Measurements from ENCODE around the gene INSM1. TPM values are rescaled to one million over a fixed set of nuclear protein-coding genes. Genes with fewer than 3 reads are reported as not detected.

INSM1 gene
- total RNA-seq, 1 donor from 2014 or later, result not detected

DNA sequence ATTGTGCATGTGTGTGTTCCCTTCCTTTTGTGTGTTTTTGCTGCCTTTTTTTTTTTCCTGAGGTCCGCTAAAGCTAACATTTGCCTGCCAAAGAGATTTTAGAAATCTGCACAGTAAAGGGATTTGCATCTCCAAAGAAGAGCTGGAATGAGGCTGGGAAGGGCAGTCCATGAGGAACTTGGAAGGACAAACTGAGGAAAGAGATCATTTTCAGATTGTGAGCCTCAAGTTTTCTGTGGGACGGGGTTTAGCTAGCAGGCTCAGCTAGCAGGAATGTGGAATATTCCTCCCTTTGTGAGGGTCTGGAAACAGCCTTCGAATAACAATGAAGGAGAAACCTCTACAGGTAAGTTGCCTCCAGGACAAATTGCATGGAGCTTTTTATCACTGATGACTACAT, 3.8 kb downstream of the INSM1 start:
- no peak for TF ChIP-seq CTCF (IDR thresholded peaks at IDR 0.05; ENCODE audit: insufficient read depth, low read length, poor library complexity, severe bottlenecking)
- peaks cover 74% of the 10 kb centered on the region for H3K27me3 ChIP-seq (ENCODE audit: control insufficient read depth, insufficient read depth, low read length)
- no peaks in the 10 kb centered on the region for H3K36me3 ChIP-seq (ENCODE audit: control insufficient read depth, insufficient read depth, low read length)
- H3K4me3 ChIP-seq (ENCODE audit: low read depth, low read length), result no peak overlapping the region
- no peak for DNase-seq (ENCODE audit: low read depth)

- H3K27me3 ChIP-seq (ENCODE audit: control insufficient read depth, insufficient read depth, low read length), result peaks cover 60% of the 10 kb centered on the region
- H3K36me3 ChIP-seq (ENCODE audit: control insufficient read depth, insufficient read depth, low read length), result no peaks in the 10 kb centered on the region
- DNase-seq (ENCODE audit: low read depth), result no peak
- TF ChIP-seq CTCF (IDR thresholded peaks at IDR 0.05; ENCODE audit: insufficient read depth, low read length, poor library complexity, severe bottlenecking), result no peak
- H3K4me3 ChIP-seq (ENCODE audit: low read depth, low read length), result no peak overlapping the region
Measured at GRCh38 chr20:20373091-20373571, 5.2 kb downstream of the INSM1 start.

- no peak overlapping the region for H3K4me3 ChIP-seq (ENCODE audit: low read depth, low read length)
- peaks cover 35% of the 10 kb centered on the region for H3K27me3 ChIP-seq (ENCODE audit: control insufficient read depth, insufficient read depth, low read length)
- no peaks in the 10 kb centered on the region for H3K36me3 ChIP-seq (ENCODE audit: control insufficient read depth, insufficient read depth, low read length)
- no peak for DNase-seq (ENCODE audit: low read depth)
- TF ChIP-seq CTCF (IDR thresholded peaks at IDR 0.05; ENCODE audit: insufficient read depth, low read length, poor library complexity, severe bottlenecking), result no peak
Measured at GRCh38 chr20:20375862-20376261, 8.0 kb downstream of the INSM1 start.

DNA sequence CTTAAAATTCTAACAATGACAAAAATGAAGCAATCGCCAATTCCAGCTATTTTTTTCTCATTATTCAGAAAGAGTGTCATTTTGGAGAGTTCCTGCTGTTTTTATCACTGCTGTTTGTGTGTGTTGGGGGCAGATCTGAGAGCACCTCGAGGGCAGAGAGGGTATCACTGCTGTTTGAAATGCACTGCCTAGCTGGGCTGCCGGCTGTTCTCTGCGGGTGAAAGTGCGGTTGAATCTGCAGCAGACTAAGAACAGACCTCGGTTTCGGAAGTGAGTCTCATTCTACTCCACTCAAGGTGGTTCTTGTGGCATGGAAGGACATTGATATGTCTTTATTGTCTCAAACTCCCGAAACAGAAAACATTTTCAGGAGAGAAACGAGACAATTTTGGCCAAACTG, 18.3 kb downstream of the INSM1 start:
- no peak for TF ChIP-seq CTCF (IDR thresholded peaks at IDR 0.05; ENCODE audit: insufficient read depth, low read length, poor library complexity, severe bottlenecking)
- no peak for DNase-seq (ENCODE audit: low read depth)
- Histone ChIP-seq H3K4me3 (ENCODE audit: low read depth, low read length) (no peak overlapping the region), H3K27me3 (ENCODE audit: control insufficient read depth, insufficient read depth, low read length) (no peaks in the 10 kb centered on the region), H3K36me3 (ENCODE audit: control insufficient read depth, insufficient read depth, low read length) (no peaks in the 10 kb centered on the region)

DNA sequence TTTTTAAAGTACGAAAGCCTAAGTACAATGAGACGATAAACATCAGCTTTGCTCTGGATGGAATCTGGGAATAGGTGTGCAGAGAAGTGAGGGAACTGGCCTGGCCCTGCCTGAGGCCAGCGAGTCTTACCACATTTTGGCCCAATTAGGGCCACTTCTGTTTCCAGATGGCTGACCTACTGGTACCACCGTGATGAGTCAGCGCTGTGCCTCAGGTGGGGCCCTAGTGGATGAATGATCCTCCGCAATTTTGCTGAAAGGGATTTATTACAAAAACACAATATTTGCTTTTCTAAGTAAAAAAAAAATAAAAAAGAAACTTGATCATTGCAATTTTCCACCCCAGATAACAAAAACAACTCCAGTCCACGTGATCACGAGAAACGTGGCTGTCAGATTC, 22.5 kb downstream of the INSM1 start:
- no peak for DNase-seq (ENCODE audit: low read depth)
- no peaks in the 10 kb centered on the region for H3K36me3 ChIP-seq (ENCODE audit: control insufficient read depth, insufficient read depth, low read length)
- no peak overlapping the region for H3K4me3 ChIP-seq (ENCODE audit: low read depth, low read length)
- H3K27me3 ChIP-seq (ENCODE audit: control insufficient read depth, insufficient read depth, low read length), result no peaks in the 10 kb centered on the region
- no peak for TF ChIP-seq CTCF (IDR thresholded peaks at IDR 0.05; ENCODE audit: insufficient read depth, low read length, poor library complexity, severe bottlenecking)

DNA sequence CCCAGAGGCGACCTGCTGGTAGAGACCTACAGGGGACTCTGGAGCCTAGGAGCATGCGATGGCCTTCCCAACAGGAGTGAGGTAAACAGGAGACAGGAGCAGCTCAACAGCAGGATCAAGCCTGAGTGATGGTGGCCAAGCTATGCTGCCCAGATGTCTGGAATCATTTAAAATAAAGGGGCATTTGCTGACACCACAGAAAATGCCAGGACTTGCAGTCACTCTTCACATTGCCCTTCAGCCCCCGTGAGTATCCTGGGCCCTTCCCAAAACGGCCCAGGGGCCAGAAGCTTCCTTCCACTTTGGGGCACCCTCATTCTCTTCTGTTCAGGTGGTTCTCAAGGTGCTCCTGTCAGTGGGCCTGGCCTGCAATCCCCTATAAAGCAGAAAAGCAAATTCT, 23.2 kb downstream of the INSM1 start:
- H3K27me3 ChIP-seq (ENCODE audit: control insufficient read depth, insufficient read depth, low read length), result no peaks in the 10 kb centered on the region
- no peaks in the 10 kb centered on the region for H3K36me3 ChIP-seq (ENCODE audit: control insufficient read depth, insufficient read depth, low read length)
- H3K4me3 ChIP-seq (ENCODE audit: low read depth, low read length), result no peak overlapping the region
- DNase-seq (ENCODE audit: low read depth), result no peak
- no peak for TF ChIP-seq CTCF (IDR thresholded peaks at IDR 0.05; ENCODE audit: insufficient read depth, low read length, poor library complexity, severe bottlenecking)

All from kidney epithelial cell (primary cell).